Mesothelial cell of epicardium (in vitro differentiated cells): ENCODE data around the gene GPATCH11. TPM values are rescaled to one million over a fixed set of nuclear protein-coding genes. Genes with fewer than 3 reads are reported as not detected.

Experiments
- DNase-seq, 2 experiments: peaks; one replicate each; pipeline ENCODE4 v3.0.0; 2021; ENCODE audit warnings: low spot score in 2 of 2; ENCODE audit not compliant: unreplicated experiment in 2 of 2
- H3K27ac Mint-ChIP-seq: 2 replicates; pipeline ENCODE4 v1.8.0; 2021; ENCODE audit warnings: mixed read lengths
- H3K27me3 Mint-ChIP-seq: 2 replicates; pipeline ENCODE4 v1.8.0; 2021; ENCODE audit warnings: low read depth, mixed read lengths
- H3K36me3 Mint-ChIP-seq: 2 replicates; pipeline ENCODE4 v1.8.0; 2021; ENCODE audit warnings: mixed read lengths
- H3K4me1 Mint-ChIP-seq: 2 replicates; pipeline ENCODE4 v1.8.0; 2021; ENCODE audit warnings: mixed read lengths
- H3K4me3 Mint-ChIP-seq: 2 replicates; pipeline ENCODE4 v1.8.0; 2021; ENCODE audit warnings: mild to moderate bottlenecking, moderate library complexity, mixed read lengths
- H3K9me3 Mint-ChIP-seq: 2 replicates; pipeline ENCODE4 v1.8.0; 2021; ENCODE audit warnings: mixed read lengths
- CTCF ChIP-seq: fragments of 200-600 bp; sonication (generic); IDR thresholded peaks from one replicate; pipeline ENCODE4 v1.5.0; 2021; ENCODE audit warnings: antibody characterized with exemption; ENCODE audit not compliant: unreplicated experiment
- total RNA-seq: library from RNA; stranded (reverse); gene quantifications from 3 replicates; pipeline ENCODE4 v1.2.1, GENCODE V29; 2021

The GPATCH11 gene
- total RNA-seq, 1 donor from 2014 or later = 4.6 TPM

- DNase-seq = no peak
- Mint-ChIP-seq H3K36me3 (peaks cover 52% of the 10 kb centered on the region), H3K9me3 (no peaks in the 10 kb centered on the region), H3K4me1 (no peaks in the 10 kb centered on the region), H3K27ac (no peak overlapping the region), H3K27me3 (no peaks in the 10 kb centered on the region), H3K4me3 (no peak overlapping the region)
- TF ChIP-seq CTCF = no peak
Measured at GRCh38 chr2:37125416-37125815, 41.1 kb downstream of the GPATCH11 start.

- Mint-ChIP-seq H3K27ac (no peak overlapping the region), H3K27me3 (no peaks in the 10 kb centered on the region), H3K36me3 (peaks cover 48% of the 10 kb centered on the region), H3K4me3 (no peak overlapping the region), H3K9me3 (no peaks in the 10 kb centered on the region), H3K4me1 (no peaks in the 10 kb centered on the region)
- TF ChIP-seq CTCF = no peak
- no peak for DNase-seq
Measured at GRCh38 chr2:37132914-37133313, 48.6 kb downstream of the GPATCH11 start.

GRCh38 chr2:37142546-37142945, 58.2 kb downstream of the GPATCH11 start:
- Mint-ChIP-seq H3K4me3 (no peak overlapping the region), H3K4me1 (no peaks in the 10 kb centered on the region), H3K36me3 (peaks cover 41% of the 10 kb centered on the region), H3K27me3 (no peaks in the 10 kb centered on the region), H3K27ac (no peak overlapping the region), H3K9me3 (no peaks in the 10 kb centered on the region)
- TF ChIP-seq CTCF = no peak
- DNase-seq = no peak

- Mint-ChIP-seq H3K27ac (no peak overlapping the region), H3K36me3 (peaks cover 43% of the 10 kb centered on the region), H3K4me3 (no peak overlapping the region), H3K9me3 (no peaks in the 10 kb centered on the region), H3K27me3 (no peaks in the 10 kb centered on the region), H3K4me1 (peaks cover 6% of the 10 kb centered on the region)
- no peak for TF ChIP-seq CTCF
- DNase-seq = no peak
Measured at GRCh38 chr2:37143974-37144373, 59.7 kb downstream of the GPATCH11 start.

- Mint-ChIP-seq H3K4me1 (peaks cover 15% of the 10 kb centered on the region), H3K4me3 (no peak overlapping the region), H3K27me3 (no peaks in the 10 kb centered on the region), H3K27ac (no peak overlapping the region), H3K9me3 (no peaks in the 10 kb centered on the region), H3K36me3 (peaks cover 28% of the 10 kb centered on the region)
- no peak for DNase-seq
- no peak for TF ChIP-seq CTCF
Measured at GRCh38 chr2:37146062-37146461, 61.7 kb downstream of the GPATCH11 start.

- Mint-ChIP-seq H3K9me3 (peaks cover 8% of the 10 kb centered on the region), H3K4me3 (no peak overlapping the region)
Measured at GRCh38 chr2:37148325-37148724, 64.0 kb downstream of the GPATCH11 start.

More at GRCh38 chr2:37148325-37148724, 64.0 kb downstream of the GPATCH11 start:
- Mint-ChIP-seq H3K4me1 (peaks cover 17% of the 10 kb centered on the region), H3K36me3 (peaks cover 35% of the 10 kb centered on the region), H3K27ac (no peak overlapping the region), H3K27me3 (no peaks in the 10 kb centered on the region)
- no peak for TF ChIP-seq CTCF
- no peak for DNase-seq
